HCT116 (cell line): Measurements from ENCODE around the gene GRIK1. TPM values are rescaled to one million over a fixed set of nuclear protein-coding genes. Genes with fewer than 3 reads are reported as not detected.

Experiments
- ATAC-seq: fragments of 200-7000 bp; cut with Tn5 transposase; 2 replicates; pipeline ENCODE4 v1.9.1; 2020; ENCODE audit warnings: mild to moderate bottlenecking, moderate library complexity
- BruUV-seq: library from RNA; stranded (reverse); fragments of 400-500 nt; replicated peaks from 2 replicates; lab custom pipeline; 2021; lab: Mats Ljungman, UMichigan
- CTCF ChIA-PET: fragments of 300-600 bp; sonication (Branson Sonifier 250); formaldehyde crosslinking; loops from one replicate; lab custom pipeline; 2021; ENCODE audit warnings: antibody characterized with exemption; lab: Charles Lee
- POLR2A ChIA-PET: fragments of 300-600, 350-600 bp; sonication (Branson Sonifier 250); formaldehyde crosslinking; loops from one replicate; lab custom pipeline; 2021; ENCODE audit warnings: antibody characterized with exemption; lab: Charles Lee
- RAD21 ChIA-PET, 2 experiments: fragments of 300-600 bp; sonication (Branson Sonifier 250); formaldehyde crosslinking; loops; one replicate each; lab custom pipeline; 2023; ENCODE audit warnings: low total read pairs in 2 of 2; ENCODE audit not compliant: uncharacterized antibody in 2 of 2, unreplicated experiment in 2 of 2, low non-redundant PET in 1 of 2; lab: Charles Lee
- DNase-seq: peaks from one replicate; pipeline ENCODE4 v3.0.0-alpha.2; 2010; ENCODE audit warnings: low read depth, low spot score
- H2AFZ ChIP-seq: fragments of 200-600 bp; shearing (Covaris generic), sonication (generic); 2 replicates; pipeline ENCODE4 v1.6.1; 2017; ENCODE audit warnings: low read depth, mixed run types, mixed read lengths, antibody characterized with exemption, low read length; ENCODE audit not compliant: poor library complexity, severe bottlenecking
- H3K27ac ChIP-seq: 2 replicates; pipeline ENCODE4 v1.5.1; 2012; ENCODE audit warnings: low read depth, low read length
- H3K27me3 ChIP-seq: fragments of 200-600 bp; sonication (generic); 2 replicates; pipeline ENCODE4 v1.6.1; 2016; ENCODE audit warnings: mixed run types, low read length, mixed read lengths; ENCODE audit not compliant: insufficient read depth
- H3K36me3 ChIP-seq, 2 experiments: fragments of 200-500 bp in 1 of 2; fragments of 200-600 bp in 1 of 2; sonication (Bioruptor generic) in 1 of 2; sonication (generic) in 1 of 2; 2 replicates each; pipeline versions ENCODE4 v1.5.1 to v1.6.1; 2014 to 2016; ENCODE audit warnings: low read length in 2 of 2, inconsistent platforms in 1 of 2, mixed read lengths in 1 of 2, mixed run types in 1 of 2; ENCODE audit not compliant: insufficient read depth in 2 of 2, control insufficient read depth in 1 of 2
- H3K4me1 ChIP-seq, 2 experiments: fragments of 200-600 bp in 1 of 2; sonication (generic) in 1 of 2; 2 replicates each; pipeline versions ENCODE4 v1.5.1 to v1.6.1; 2012 to 2017; ENCODE audit warnings: low read length in 2 of 2, inconsistent platforms in 1 of 2, mild to moderate bottlenecking in 1 of 2, mixed read lengths in 1 of 2, mixed run types in 1 of 2, moderate library complexity in 1 of 2; ENCODE audit not compliant: insufficient read depth in 2 of 2, control insufficient read depth in 1 of 2
- H3K4me2 ChIP-seq: fragments of 200-600 bp; sonication (generic); 2 replicates; pipeline ENCODE4 v1.6.1; 2017; ENCODE audit warnings: mixed run types, low read length, mixed read lengths
- H3K4me3 ChIP-seq, 2 experiments: fragments of 200-600 bp in 1 of 2; sonication (generic) in 1 of 2; replicated peaks in 1 of 2; 2 replicates each; pipeline ENCODE4 v1.5.1; 2011 to 2016; ENCODE audit warnings: low read length in 2 of 2, control low read depth in 1 of 2, low read depth in 1 of 2, mild to moderate bottlenecking in 1 of 2, mixed read lengths in 1 of 2, mixed run types in 1 of 2
- H3K79me2 ChIP-seq: fragments of 200-600 bp; sonication (generic); 2 replicates; pipeline ENCODE4 v1.6.1; 2017; ENCODE audit warnings: mild to moderate bottlenecking, mixed run types, low read length, moderate library complexity, mixed read lengths; ENCODE audit not compliant: insufficient read depth
- H3K9ac ChIP-seq: fragments of 200-600 bp; sonication (generic); 2 replicates; pipeline ENCODE4 v1.6.1; 2016; ENCODE audit warnings: low read length, mixed read lengths
- H3K9me2 ChIP-seq: fragments of 200-600 bp; sonication (generic), shearing (Covaris generic); 2 replicates; pipeline ENCODE4 v1.6.1; 2017; ENCODE audit warnings: mixed run types, mild to moderate bottlenecking, moderate library complexity; ENCODE audit not compliant: insufficient read depth
- H3K9me3 ChIP-seq, 2 experiments: fragments of 200-500 bp in 1 of 2; fragments of 200-600 bp in 1 of 2; sonication (Bioruptor generic) in 1 of 2; sonication (generic) in 1 of 2; 2 replicates each; pipeline ENCODE4 v1.6.1; 2014 to 2017; ENCODE audit warnings: low read length in 2 of 2, mixed read lengths in 2 of 2, inconsistent platforms in 1 of 2, low read depth in 1 of 2, mild to moderate bottlenecking in 1 of 2, mixed run types in 1 of 2, moderate library complexity in 1 of 2; ENCODE audit not compliant: control insufficient read depth in 1 of 2, insufficient read depth in 1 of 2
- H4K20me1 ChIP-seq: fragments of 200-600 bp; sonication (generic), shearing (Covaris generic); 2 replicates; pipeline ENCODE4 v1.6.1; 2017; ENCODE audit warnings: mixed run types, mild to moderate bottlenecking, moderate library complexity; ENCODE audit not compliant: insufficient read depth
- EZH2 ChIP-seq: fragments of 200-600 bp; sonication (generic); IDR thresholded peaks from 2 replicates; pipeline ENCODE4 v1.6.1; 2017; ENCODE audit warnings: antibody characterized with exemption, mixed run types
- FOSL1 ChIP-seq: IDR thresholded peaks from 2 replicates; pipeline ENCODE4 v1.6.1; 2012; ENCODE audit warnings: low read depth
- MAX ChIP-seq: IDR thresholded peaks from 2 replicates; pipeline ENCODE4 v1.6.1; 2012
- POLR2A ChIP-seq: IDR thresholded peaks from 2 replicates; pipeline ENCODE4 v1.7.0; 2011; ENCODE audit warnings: borderline replicate concordance; ENCODE audit not compliant: insufficient read depth, insufficient read length; ENCODE audit errors: extremely low read depth
- POLR2AphosphoS5 ChIP-seq: IDR thresholded peaks from 2 replicates; pipeline ENCODE4 v1.6.1; 2011; ENCODE audit warnings: mild to moderate bottlenecking, low read depth, low read length, moderate library complexity
- RAD21 ChIP-seq: IDR thresholded peaks from 2 replicates; pipeline ENCODE4 v1.6.1; 2012; ENCODE audit warnings: low read depth, mild to moderate bottlenecking
- SIN3A ChIP-seq: IDR thresholded peaks from 2 replicates; pipeline ENCODE4 v1.6.1; 2012; ENCODE audit warnings: low read depth
- SRF ChIP-seq: IDR thresholded peaks from 2 replicates; pipeline ENCODE4 v1.6.1; 2012; ENCODE audit warnings: low read depth
- YY1 ChIP-seq: IDR thresholded peaks from 2 replicates; pipeline ENCODE4 v1.6.1; 2011; ENCODE audit warnings: low read length, low read depth, moderate library complexity, mild to moderate bottlenecking; ENCODE audit not compliant: insufficient replicate concordance; ENCODE audit errors: extremely low read depth
- ZFX ChIP-seq: fragments of 450-650 bp; IDR thresholded peaks from 2 replicates; pipeline ENCODE4 v1.6.1; 2017
- ZNF274 ChIP-seq: fragments of 200-500 bp; sonication (Bioruptor generic); IDR thresholded peaks from 2 replicates; pipeline ENCODE4 v1.6.1; 2014; ENCODE audit warnings: mild to moderate bottlenecking, low read depth, low read length, inconsistent platforms
- intact Hi-C: fragments of 100-400 bp; cut with micrococcal nuclease; formaldehyde crosslinking; loops from 2 replicates; pipeline ENCODE4 v1.10.0; 2022
- total RNA-seq: library from RNA; stranded (reverse); gene quantifications from one replicate; pipeline ENCODE4 v1.2.1, GENCODE V29; 2021; ENCODE audit not compliant: unreplicated experiment
- TF ChIP-seq, protein P1 (sequence below): IDR thresholded peaks from 2 replicates; pipeline ENCODE4 v1.6.1; 2012; ENCODE audit warnings: low read depth

The GRIK1 gene
- total RNA-seq, 1 experiment from 2014 or later, result not detected

DNA sequence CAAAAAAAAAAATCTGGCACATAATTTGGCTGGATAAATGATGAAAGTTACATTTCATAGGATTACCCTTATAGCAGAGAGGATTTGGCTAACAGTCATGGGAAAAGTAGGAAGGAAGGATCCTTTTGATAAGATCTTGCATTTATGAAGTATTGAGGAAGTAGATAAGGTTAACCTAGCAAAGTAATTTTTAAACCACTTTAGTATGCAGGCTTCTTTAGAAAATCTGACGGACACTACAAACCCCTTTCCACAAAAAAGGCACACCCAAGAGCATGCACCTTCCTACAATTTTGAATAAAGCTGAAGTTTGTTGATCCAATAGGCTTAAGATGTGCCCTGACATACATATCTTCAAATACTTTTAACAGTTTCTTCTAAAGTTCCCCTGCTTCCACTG lies 275.2 kb downstream of the GRIK1 start:
- Histone ChIP-seq H2AFZ (no peak overlapping the region), H3K9me2 (no peaks in the 10 kb centered on the region), H3K4me3 (no peak overlapping the region), H4K20me1 (no peaks in the 10 kb centered on the region), H3K4me2 (no peak overlapping the region), H3K9me3 (peaks cover 3 to 17% of the 10 kb centered on the region in 2 experiments; a peak in 2 of 4 replicates), H3K4me1 (no peaks in the 10 kb centered on the region), H3K9ac (no peak overlapping the region), H3K27ac (no peak overlapping the region), H3K79me2 (no peaks in the 10 kb centered on the region), H3K36me3 (no peaks in the 10 kb centered on the region), H3K27me3 (no peaks in the 10 kb centered on the region)
- TF ChIP-seq SIN3A (no peak), SRF (no peak), RAD21 (no peak), MAX (no peak), POLR2AphosphoS5 (no peak), POLR2A (no peak), FOSL1 (no peak), EZH2 (no peak), ZFX (no peak), YY1 (no peak), ZNF274 (no peak)
- TF ChIP-seq, protein P1, sequence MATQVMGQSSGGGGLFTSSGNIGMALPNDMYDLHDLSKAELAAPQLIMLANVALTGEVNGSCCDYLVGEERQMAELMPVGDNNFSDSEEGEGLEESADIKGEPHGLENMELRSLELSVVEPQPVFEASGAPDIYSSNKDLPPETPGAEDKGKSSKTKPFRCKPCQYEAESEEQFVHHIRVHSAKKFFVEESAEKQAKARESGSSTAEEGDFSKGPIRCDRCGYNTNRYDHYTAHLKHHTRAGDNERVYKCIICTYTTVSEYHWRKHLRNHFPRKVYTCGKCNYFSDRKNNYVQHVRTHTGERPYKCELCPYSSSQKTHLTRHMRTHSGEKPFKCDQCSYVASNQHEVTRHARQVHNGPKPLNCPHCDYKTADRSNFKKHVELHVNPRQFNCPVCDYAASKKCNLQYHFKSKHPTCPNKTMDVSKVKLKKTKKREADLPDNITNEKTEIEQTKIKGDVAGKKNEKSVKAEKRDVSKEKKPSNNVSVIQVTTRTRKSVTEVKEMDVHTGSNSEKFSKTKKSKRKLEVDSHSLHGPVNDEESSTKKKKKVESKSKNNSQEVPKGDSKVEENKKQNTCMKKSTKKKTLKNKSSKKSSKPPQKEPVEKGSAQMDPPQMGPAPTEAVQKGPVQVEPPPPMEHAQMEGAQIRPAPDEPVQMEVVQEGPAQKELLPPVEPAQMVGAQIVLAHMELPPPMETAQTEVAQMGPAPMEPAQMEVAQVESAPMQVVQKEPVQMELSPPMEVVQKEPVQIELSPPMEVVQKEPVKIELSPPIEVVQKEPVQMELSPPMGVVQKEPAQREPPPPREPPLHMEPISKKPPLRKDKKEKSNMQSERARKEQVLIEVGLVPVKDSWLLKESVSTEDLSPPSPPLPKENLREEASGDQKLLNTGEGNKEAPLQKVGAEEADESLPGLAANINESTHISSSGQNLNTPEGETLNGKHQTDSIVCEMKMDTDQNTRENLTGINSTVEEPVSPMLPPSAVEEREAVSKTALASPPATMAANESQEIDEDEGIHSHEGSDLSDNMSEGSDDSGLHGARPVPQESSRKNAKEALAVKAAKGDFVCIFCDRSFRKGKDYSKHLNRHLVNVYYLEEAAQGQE, result no peak
- ChIA-PET CTCF (no interaction called here), RAD21 (no interaction called here), POLR2A (no interaction called here)
- no peak for ATAC-seq
- intact Hi-C loops, result no loop called here
- DNase-seq, result no peak
- no TSS peak for BruUV-seq
